Psoas muscle (tissue), 8 donors: ENCODE results near the gene COX11. TPM values are rescaled to one million over a fixed set of nuclear protein-coding genes. Genes with fewer than 3 reads are reported as not detected.

Experiments used
- ATAC-seq, 4 donors: fragments of 200-7000 bp; cut with Tn5 transposase; one replicate each; pipeline ENCODE4 v1.9.1; 2020; ENCODE audit warnings: moderate library complexity in 3 of 4, mild to moderate bottlenecking in 2 of 4
- DNase-seq, 2 donors: peaks; one replicate each; pipeline ENCODE4 v3.0.0-alpha.2; 2020
- H3K27ac ChIP-seq: fragments of 200-600 bp; one replicate; pipeline ENCODE4 v1.8.0; 2022
- H3K27me3 ChIP-seq, 3 donors: fragments of 200-600 bp in 1 of 3; one replicate each; pipeline versions ENCODE4 v1.6.1 to v1.8.0; 2013 to 2022; ENCODE audit warnings: low read length in 2 of 3, mild to moderate bottlenecking in 2 of 3, moderate library complexity in 1 of 3; ENCODE audit not compliant: insufficient read depth in 3 of 3
- H3K36me3 ChIP-seq, 2 donors: fragments of 200-600 bp in 1 of 2; one replicate each; pipeline versions ENCODE4 v1.6.1 to v1.8.0; 2013 to 2022; ENCODE audit warnings: low read depth in 1 of 2, mild to moderate bottlenecking in 1 of 2, moderate library complexity in 1 of 2; ENCODE audit not compliant: insufficient read depth in 1 of 2
- H3K4me1 ChIP-seq: fragments of 200-600 bp; one replicate; pipeline ENCODE4 v1.8.0; 2022
- H3K4me3 ChIP-seq: fragments of 200-600 bp; one replicate; pipeline ENCODE4 v1.8.0; 2022; ENCODE audit warnings: mild to moderate bottlenecking
- H3K9me3 ChIP-seq: fragments of 200-600 bp; one replicate; pipeline ENCODE4 v1.8.0; 2022
- CTCF ChIP-seq: fragments of 200-600 bp; IDR thresholded peaks from one replicate; pipeline ENCODE4 v1.8.0; 2022; ENCODE audit warnings: antibody characterized with exemption
- WGBS, 3 donors: extraction: QIAGEN DNeasy Blood & Tissue Kit; methylation state at CpG; one replicate each; pipeline versions ENCODE4 v1.1.6 to v1.1.7; 2013; 5-methylcytosine and 5-hydroxymethylcytosine counted together
- intact Hi-C, 2 donors: fragments of 100-400 bp; cut with DNase I; formaldehyde crosslinking; loops; one replicate each; pipeline versions ENCODE4 v1.11.0 to v1.14.2; 2022
- polyA plus RNA-seq, 3 donors: library from polyadenylated mRNA; stranded (reverse); fragments of 200-250 nt; gene quantifications; one replicate each; pipeline ENCODE4 v1.2.3, GENCODE V29; 2013
- total RNA-seq, 4 donors: library from RNA; stranded (reverse); fragmentation: NEBNext Ultra II Directional in 2 of 4; extraction: Animal tissue kit (Norgen Biotek cat#: 25700) in 2 of 4; gene quantifications; one replicate each; pipeline versions ENCODE4 v1.2.1 to v1.2.4, GENCODE V29; 2021 to 2023
- donor health status: healthy with polysubstance abuse.
- donor health status: DM: no; HTN: no; CAD: no; lungs with moderate emphysema.
- donor health status: Bipolar disorder and iron deficiency.
- donor health status: healthy.
- donor health status: DM: yes; HTN: yes; CAD: no.
- donor health status: DM: no; HTN: no; CAD: no.
- donor health status: DM: no; HTN: no; CAD: no.
- donor health status: DM: yes; HTN: yes; CAD: no.

The COX11 gene
- total and polyA plus RNA-seq, 7 donors, result 28.0 to 64.5 (median 42.7) TPM

GRCh38 chr17:54985476-54985875, 17.0 kb upstream of the COX11 start:
- ATAC-seq (no peak), DNase-seq (no peak)
- H3K4me3 ChIP-seq, result no peak overlapping the region
- intact Hi-C loops, result no loop called here
- H3K27ac ChIP-seq, result no peak overlapping the region
- H3K9me3 ChIP-seq, result no peaks in the 10 kb centered on the region
- no peaks in the 10 kb centered on the region for H3K4me1 ChIP-seq
- H3K36me3 ChIP-seq, result peaks cover 0 to 13% of the 10 kb centered on the region in 2 donors
- no peaks in the 10 kb centered on the region for H3K27me3 ChIP-seq
- TF ChIP-seq CTCF, result no peak
- 90 to 97% (median 96%) methylated on average over 1 of the region's 1 CpG for WGBS, 3 donors

- Histone ChIP-seq H3K4me3 (no peak overlapping the region), H3K9me3 (no peaks in the 10 kb centered on the region), H3K36me3 (peaks cover 0 to 13% of the 10 kb centered on the region in 2 donors), H3K27me3 (no peaks in the 10 kb centered on the region), H3K4me1 (no peaks in the 10 kb centered on the region), H3K27ac (no peak overlapping the region)
- ATAC-seq (no peak), DNase-seq (no peak)
- intact Hi-C loops, result no loop called here
- TF ChIP-seq CTCF, result no peak
Measured at GRCh38 chr17:54983260-54983659, 14.8 kb upstream of the COX11 start.

- H3K4me1 ChIP-seq, result no peaks in the 10 kb centered on the region
- ATAC-seq (no peak), DNase-seq (no peak)
- no peak overlapping the region for H3K4me3 ChIP-seq
- TF ChIP-seq CTCF, result no peak
- intact Hi-C loops, result no loop called here
- H3K27ac ChIP-seq, result no peak overlapping the region
- no peaks in the 10 kb centered on the region for H3K27me3 ChIP-seq
- no peaks in the 10 kb centered on the region for H3K9me3 ChIP-seq
- H3K36me3 ChIP-seq, result peaks cover 0 to 13% of the 10 kb centered on the region in 2 donors
Measured at GRCh38 chr17:54982399-54982798, 13.9 kb upstream of the COX11 start.

- no peak overlapping the region for H3K27ac ChIP-seq
- 61 to 89% (median 64%) methylated on average over 3 of the region's 3 CpGs for WGBS, 3 donors
- intact Hi-C loops, result no loop called here
Measured at GRCh38 chr17:54980375-54980774, 11.9 kb upstream of the COX11 start.

More at GRCh38 chr17:54980375-54980774, 11.9 kb upstream of the COX11 start:
- Histone ChIP-seq H3K4me3 (no peak overlapping the region), H3K4me1 (no peaks in the 10 kb centered on the region), H3K9me3 (no peaks in the 10 kb centered on the region), H3K36me3 (no peaks in the 10 kb centered on the region), H3K27me3 (no peaks in the 10 kb centered on the region)
- ATAC-seq, result no peak
- TF ChIP-seq CTCF, result no peak
- no peak for DNase-seq
